SK-N-SH (cell line): ENCODE results near the gene NLGN1. TPM values are rescaled to one million over a fixed set of nuclear protein-coding genes. Genes with fewer than 3 reads are reported as not detected.

Experiments
- CTCF ChIA-PET: fragments of 300-600, 350-600 bp; formaldehyde crosslinking; extraction: SDS; loops from one replicate; lab custom pipeline; 2021; lab: Yijun Ruan, JAX
- POLR2A ChIA-PET: fragments of 350-600 bp; sonication (Branson Sonifier 250); formaldehyde crosslinking; extraction: SDS; loops from one replicate; lab custom pipeline; 2020; ENCODE audit warnings: antibody characterized with exemption, inconsistent platforms; lab: Yijun Ruan, JAX
- DNase-seq: peaks from one replicate; pipeline ENCODE4 v3.0.0; 2012
- H2AFZ ChIP-seq: fragments of 200-600 bp; sonication (generic); 2 replicates; pipeline ENCODE4 v1.8.1; 2016; ENCODE audit warnings: antibody characterized with exemption, mild to moderate bottlenecking, low read depth
- H3F3A ChIP-seq: fragments of 200-600 bp; sonication (generic); replicated peaks from 2 replicates; pipeline ENCODE3; 2016; ENCODE audit warnings: antibody characterized with exemption, mild to moderate bottlenecking; ENCODE audit not compliant: insufficient read depth
- H3K27ac ChIP-seq, 2 experiments: fragments of 200-500 bp in 1 of 2; fragments of 200-600 bp in 1 of 2; sonication (Bioruptor generic) in 1 of 2; sonication (generic), shearing (Covaris generic) in 1 of 2; 2 replicates each; pipeline versions ENCODE4 v1.5.1 to v1.6.1; 2014 to 2016; ENCODE audit warnings: low read depth in 2 of 2, inconsistent platforms in 1 of 2, low read length in 1 of 2, mild to moderate bottlenecking in 1 of 2, mixed read lengths in 1 of 2
- H3K27me3 ChIP-seq: fragments of 200-600 bp; sonication (generic), shearing (Covaris generic); 2 replicates; pipeline ENCODE4 v1.6.1; 2016; ENCODE audit warnings: mixed run types; ENCODE audit not compliant: insufficient read depth
- H3K36me3 ChIP-seq, 2 experiments: fragments of 200-500 bp in 1 of 2; fragments of 200-600 bp in 1 of 2; sonication (Bioruptor generic) in 1 of 2; sonication (generic) in 1 of 2; replicated peaks in 1 of 2; 2 replicates each; pipeline versions ENCODE3 to v1.5.1; 2014 to 2016; ENCODE audit warnings: low read length in 1 of 2, mild to moderate bottlenecking in 1 of 2; ENCODE audit not compliant: insufficient read depth in 2 of 2, control insufficient read depth in 1 of 2
- H3K4me1 ChIP-seq, 2 experiments: fragments of 200-500 bp in 1 of 2; fragments of 200-600 bp in 1 of 2; sonication (Bioruptor generic) in 1 of 2; sonication (generic), shearing (Covaris generic) in 1 of 2; 2 replicates each; pipeline versions ENCODE4 v1.5.1 to v1.6.1; 2014 to 2016; ENCODE audit warnings: low read depth in 1 of 2, low read length in 1 of 2, mixed run types in 1 of 2; ENCODE audit not compliant: insufficient read depth in 2 of 2, control insufficient read depth in 1 of 2
- H3K4me2 ChIP-seq: fragments of 200-600 bp; sonication (generic), shearing (Covaris generic); 2 replicates; pipeline ENCODE4 v1.6.1; 2017; ENCODE audit warnings: mixed run types
- H3K4me3 ChIP-seq, 2 experiments: fragments of 200-500 bp in 1 of 2; fragments of 200-600 bp in 1 of 2; sonication (Bioruptor generic) in 1 of 2; sonication (generic), shearing (Covaris generic) in 1 of 2; 2 replicates each; pipeline versions ENCODE4 v1.5.1 to v1.8.1; 2014 to 2016; ENCODE audit warnings: low read depth in 2 of 2, inconsistent platforms in 1 of 2, low read length in 1 of 2, mild to moderate bottlenecking in 1 of 2, mixed read lengths in 1 of 2, moderate library complexity in 1 of 2
- H3K79me2 ChIP-seq: fragments of 200-600 bp; sonication (generic); 2 replicates; pipeline ENCODE4 v1.8.1; 2017; ENCODE audit warnings: mild to moderate bottlenecking; ENCODE audit not compliant: insufficient read depth
- H3K9ac ChIP-seq: fragments of 200-600 bp; sonication (generic); 2 replicates; pipeline ENCODE4 v1.6.1; 2017; ENCODE audit warnings: mixed run types
- H3K9me2 ChIP-seq: fragments of 200-600 bp; sonication (generic); 2 replicates; pipeline ENCODE4 v1.6.1; 2017; ENCODE audit warnings: mixed run types
- H3K9me3 ChIP-seq: fragments of 200-600 bp; sonication (generic); 2 replicates; pipeline ENCODE4 v1.6.1; 2017; ENCODE audit warnings: mixed run types, mild to moderate bottlenecking, moderate library complexity
- H4K20me1 ChIP-seq: fragments of 200-600 bp; sonication (generic); 2 replicates; pipeline ENCODE4 v1.6.1; 2017; ENCODE audit warnings: mild to moderate bottlenecking, mixed run types; ENCODE audit not compliant: insufficient read depth
- CHD2 ChIP-seq: fragments of 150-350 bp; IDR thresholded peaks from 2 replicates; pipeline ENCODE4 v1.6.1; 2018; ENCODE audit warnings: low read length; ENCODE audit not compliant: partially characterized antibody
- ELF1 ChIP-seq: IDR thresholded peaks from 2 replicates; pipeline ENCODE4 v1.4.0; 2012
- EP300 ChIP-seq, 2 experiments: IDR thresholded peaks; 2 replicates each; pipeline versions ENCODE4 v1.4.0 to v1.6.1; 2012; ENCODE audit warnings: borderline replicate concordance in 1 of 2, low read depth in 1 of 2, low read length in 1 of 2
- FOSL2 ChIP-seq: IDR thresholded peaks from 2 replicates; pipeline ENCODE4 v1.4.0; 2012; ENCODE audit warnings: low read depth, mild to moderate bottlenecking, moderate library complexity, borderline replicate concordance
- RAD21 ChIP-seq: IDR thresholded peaks from 2 replicates; pipeline ENCODE4 v1.6.1; 2012; ENCODE audit warnings: mild to moderate bottlenecking, low read length
- RCOR1 ChIP-seq: fragments of 150-350 bp; IDR thresholded peaks from 2 replicates; pipeline ENCODE4 v1.6.1; 2017; ENCODE audit warnings: antibody characterized with exemption, low read length
- SMC3 ChIP-seq: IDR thresholded peaks from 2 replicates; pipeline ENCODE4 v1.6.1; 2012; ENCODE audit warnings: low read depth, low read length, improper control_type of control experiment
- TAF1 ChIP-seq: IDR thresholded peaks from 2 replicates; pipeline ENCODE4 v1.6.1; 2012; ENCODE audit warnings: low read depth, mild to moderate bottlenecking, low read length, moderate library complexity, borderline replicate concordance
- WGBS: methylation state at CpG from one replicate; pipeline ENCODE4 v1.1.6; 2017; ENCODE audit warnings: low lambda C conversion rate; 5-methylcytosine and 5-hydroxymethylcytosine counted together
- polyA plus RNA-seq, 3 experiments: library from polyadenylated mRNA; depleted of rRNA; stranded (reverse); fragments of >200 nt; gene quantifications; 2 replicates each; pipeline ENCODE4 v1.2.3, GENCODE V29; 2012
- TF ChIP-seq, protein P1 (sequence below): IDR thresholded peaks from 2 replicates; pipeline ENCODE4 v1.6.1; 2012; ENCODE audit warnings: mild to moderate bottlenecking, low read depth, low read length, moderate library complexity
- TF ChIP-seq, protein P2 (sequence below): IDR thresholded peaks from 2 replicates; pipeline ENCODE4 v1.4.0; 2012; ENCODE audit warnings: low read depth, borderline replicate concordance
- TF ChIP-seq, protein P3 (sequence below): fragments of 150-350 bp; IDR thresholded peaks from 2 replicates; pipeline ENCODE4 v1.6.1; 2016; ENCODE audit warnings: mild to moderate bottlenecking, low read depth, low read length

Gene NLGN1
- polyA plus RNA-seq, 1 of the 3 experiments (the other 2 are of a cell fraction) = 1.5 TPM

DNA sequence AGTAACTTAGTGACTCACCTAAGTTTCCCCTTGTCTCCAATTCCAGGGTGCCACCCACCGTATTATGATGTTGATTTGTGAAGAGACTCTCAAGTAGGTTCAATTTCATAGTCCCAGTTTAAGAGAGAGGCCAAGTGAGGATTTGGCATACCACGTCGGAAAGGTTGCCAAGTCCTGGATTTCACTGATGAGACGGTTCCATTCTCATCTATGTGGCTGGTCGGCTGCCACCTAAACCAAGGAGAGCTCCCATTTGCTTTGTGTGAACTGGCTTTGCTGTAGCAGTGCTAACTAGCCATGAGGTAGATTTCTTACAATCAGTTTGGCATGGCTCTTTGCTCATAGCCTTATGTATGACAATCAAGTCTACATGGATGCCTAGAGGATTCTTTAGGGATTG, 653.6 kb downstream of the NLGN1 start (continued):
- TF ChIP-seq, protein P1, sequence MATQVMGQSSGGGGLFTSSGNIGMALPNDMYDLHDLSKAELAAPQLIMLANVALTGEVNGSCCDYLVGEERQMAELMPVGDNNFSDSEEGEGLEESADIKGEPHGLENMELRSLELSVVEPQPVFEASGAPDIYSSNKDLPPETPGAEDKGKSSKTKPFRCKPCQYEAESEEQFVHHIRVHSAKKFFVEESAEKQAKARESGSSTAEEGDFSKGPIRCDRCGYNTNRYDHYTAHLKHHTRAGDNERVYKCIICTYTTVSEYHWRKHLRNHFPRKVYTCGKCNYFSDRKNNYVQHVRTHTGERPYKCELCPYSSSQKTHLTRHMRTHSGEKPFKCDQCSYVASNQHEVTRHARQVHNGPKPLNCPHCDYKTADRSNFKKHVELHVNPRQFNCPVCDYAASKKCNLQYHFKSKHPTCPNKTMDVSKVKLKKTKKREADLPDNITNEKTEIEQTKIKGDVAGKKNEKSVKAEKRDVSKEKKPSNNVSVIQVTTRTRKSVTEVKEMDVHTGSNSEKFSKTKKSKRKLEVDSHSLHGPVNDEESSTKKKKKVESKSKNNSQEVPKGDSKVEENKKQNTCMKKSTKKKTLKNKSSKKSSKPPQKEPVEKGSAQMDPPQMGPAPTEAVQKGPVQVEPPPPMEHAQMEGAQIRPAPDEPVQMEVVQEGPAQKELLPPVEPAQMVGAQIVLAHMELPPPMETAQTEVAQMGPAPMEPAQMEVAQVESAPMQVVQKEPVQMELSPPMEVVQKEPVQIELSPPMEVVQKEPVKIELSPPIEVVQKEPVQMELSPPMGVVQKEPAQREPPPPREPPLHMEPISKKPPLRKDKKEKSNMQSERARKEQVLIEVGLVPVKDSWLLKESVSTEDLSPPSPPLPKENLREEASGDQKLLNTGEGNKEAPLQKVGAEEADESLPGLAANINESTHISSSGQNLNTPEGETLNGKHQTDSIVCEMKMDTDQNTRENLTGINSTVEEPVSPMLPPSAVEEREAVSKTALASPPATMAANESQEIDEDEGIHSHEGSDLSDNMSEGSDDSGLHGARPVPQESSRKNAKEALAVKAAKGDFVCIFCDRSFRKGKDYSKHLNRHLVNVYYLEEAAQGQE = no peak
- no peak for TF ChIP-seq ELF1

DNA sequence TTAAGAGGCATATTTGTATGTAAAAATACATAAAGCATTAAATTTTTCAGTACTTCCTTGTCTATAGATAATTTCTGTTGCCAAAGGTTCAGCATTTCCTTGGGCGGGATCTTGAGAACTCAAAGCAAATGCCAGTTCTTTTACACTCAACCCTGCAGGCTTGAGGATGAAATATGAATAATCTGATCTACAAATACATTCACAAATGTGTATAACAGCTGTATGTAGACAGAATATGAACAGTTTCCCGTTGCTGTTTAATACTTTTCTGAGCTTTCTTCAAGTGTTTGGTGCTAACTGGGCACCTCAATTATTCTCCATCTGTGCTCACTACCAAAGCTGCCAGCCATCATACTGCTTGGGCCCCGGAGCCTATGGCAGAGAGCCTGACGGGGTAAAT, 661.3 kb downstream of the NLGN1 start:
- H3K79me2 ChIP-seq = no peaks in the 10 kb centered on the region
- 63% methylated on average over 4 of the region's 4 CpGs for WGBS
- TF ChIP-seq FOSL2 (no peak), RAD21 (no peak), EP300 (IDR thresholded peaks at IDR 0.05; ENCODE audit: borderline replicate concordance in 1 of 2, low read depth in 1 of 2, low read length in 1 of 2) (no peak)
- TF ChIP-seq, protein P2, sequence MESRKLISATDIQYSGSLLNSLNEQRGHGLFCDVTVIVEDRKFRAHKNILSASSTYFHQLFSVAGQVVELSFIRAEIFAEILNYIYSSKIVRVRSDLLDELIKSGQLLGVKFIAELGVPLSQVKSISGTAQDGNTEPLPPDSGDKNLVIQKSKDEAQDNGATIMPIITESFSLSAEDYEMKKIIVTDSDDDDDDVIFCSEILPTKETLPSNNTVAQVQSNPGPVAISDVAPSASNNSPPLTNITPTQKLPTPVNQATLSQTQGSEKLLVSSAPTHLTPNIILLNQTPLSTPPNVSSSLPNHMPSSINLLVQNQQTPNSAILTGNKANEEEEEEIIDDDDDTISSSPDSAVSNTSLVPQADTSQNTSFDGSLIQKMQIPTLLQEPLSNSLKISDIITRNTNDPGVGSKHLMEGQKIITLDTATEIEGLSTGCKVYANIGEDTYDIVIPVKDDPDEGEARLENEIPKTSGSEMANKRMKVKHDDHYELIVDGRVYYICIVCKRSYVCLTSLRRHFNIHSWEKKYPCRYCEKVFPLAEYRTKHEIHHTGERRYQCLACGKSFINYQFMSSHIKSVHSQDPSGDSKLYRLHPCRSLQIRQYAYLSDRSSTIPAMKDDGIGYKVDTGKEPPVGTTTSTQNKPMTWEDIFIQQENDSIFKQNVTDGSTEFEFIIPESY = no peak
- TF ChIP-seq, all 33 proteins: peak for 0
- POLR2A ChIA-PET = no interaction called here
- H3K9ac ChIP-seq = no peak overlapping the region
- no peak overlapping the region for H2AFZ ChIP-seq
- no peak overlapping the region for H3K27ac ChIP-seq
- H3K9me2 ChIP-seq = no peaks in the 10 kb centered on the region
- no peaks in the 10 kb centered on the region for H3K27me3 ChIP-seq
- H3K4me2 ChIP-seq = no peak overlapping the region
- peaks cover 0 to 8% of the 10 kb centered on the region in 2 experiments for H3K36me3 ChIP-seq
- DNase-seq = no peak
- H3K4me3 ChIP-seq = no peak overlapping the region
- no peaks in the 10 kb centered on the region for H3F3A ChIP-seq
- peaks cover 11% of the 10 kb centered on the region for H3K9me3 ChIP-seq
- no peaks in the 10 kb centered on the region for H3K4me1 ChIP-seq
- no peaks in the 10 kb centered on the region for H4K20me1 ChIP-seq
- CTCF ChIA-PET = no interaction called here

DNA sequence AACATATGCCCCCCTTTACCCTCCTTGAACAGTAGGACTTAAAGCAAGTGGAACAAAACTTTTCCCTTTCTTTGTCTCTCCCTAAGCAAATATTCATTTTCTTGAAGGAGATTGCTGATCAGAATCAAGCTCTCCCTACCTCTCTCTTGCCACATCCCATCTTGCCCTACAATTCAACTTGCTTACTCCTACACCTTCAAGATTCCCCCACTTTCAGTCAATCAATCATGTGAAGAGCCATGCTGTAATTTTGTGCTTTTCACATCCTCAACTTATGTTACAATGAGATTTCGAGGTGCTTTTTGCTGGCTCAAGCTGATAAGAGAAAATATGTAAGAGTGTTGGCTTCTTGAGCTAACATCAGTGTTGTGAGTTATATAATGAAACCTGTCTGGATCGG, 662.9 kb downstream of the NLGN1 start:
- WGBS = 33% methylated on average over 2 of the region's 2 CpGs
- no peak overlapping the region for H3K27ac ChIP-seq
- TF ChIP-seq TAF1 (no peak), ELF1 (no peak), SMC3 (no peak), RCOR1 (no peak), CHD2 (no peak)
- TF ChIP-seq, protein P2 = no peak
- TF ChIP-seq, protein P1 = no peak
- TF ChIP-seq, protein P3, sequence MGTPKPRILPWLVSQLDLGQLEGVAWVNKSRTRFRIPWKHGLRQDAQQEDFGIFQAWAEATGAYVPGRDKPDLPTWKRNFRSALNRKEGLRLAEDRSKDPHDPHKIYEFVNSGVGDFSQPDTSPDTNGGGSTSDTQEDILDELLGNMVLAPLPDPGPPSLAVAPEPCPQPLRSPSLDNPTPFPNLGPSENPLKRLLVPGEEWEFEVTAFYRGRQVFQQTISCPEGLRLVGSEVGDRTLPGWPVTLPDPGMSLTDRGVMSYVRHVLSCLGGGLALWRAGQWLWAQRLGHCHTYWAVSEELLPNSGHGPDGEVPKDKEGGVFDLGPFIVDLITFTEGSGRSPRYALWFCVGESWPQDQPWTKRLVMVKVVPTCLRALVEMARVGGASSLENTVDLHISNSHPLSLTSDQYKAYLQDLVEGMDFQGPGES = no peak

More for the DNA sequence above, 662.9 kb downstream of the NLGN1 start:
- no peak for DNase-seq
- POLR2A ChIA-PET = no interaction called here
- Histone ChIP-seq H3K27me3 (no peaks in the 10 kb centered on the region), H3K36me3 (peaks cover 0 to 8% of the 10 kb centered on the region in 2 experiments), H3F3A (no peaks in the 10 kb centered on the region), H3K4me3 (no peak overlapping the region), H3K9me2 (no peaks in the 10 kb centered on the region), H3K79me2 (no peaks in the 10 kb centered on the region), H3K4me1 (no peaks in the 10 kb centered on the region), H4K20me1 (no peaks in the 10 kb centered on the region), H3K4me2 (no peak overlapping the region), H3K9ac (no peak overlapping the region), H3K9me3 (peaks cover 15% of the 10 kb centered on the region), H2AFZ (no peak overlapping the region)
- CTCF ChIA-PET = interaction anchor here (0.7 kb wide), 2 partner anchors 10 to 72 kb away, joined by 3 read pairs; no protein-coding TSS in a partner anchor
